Measurements from ENCODE around the gene TEDC2.

TEDC2 gene

DNA sequence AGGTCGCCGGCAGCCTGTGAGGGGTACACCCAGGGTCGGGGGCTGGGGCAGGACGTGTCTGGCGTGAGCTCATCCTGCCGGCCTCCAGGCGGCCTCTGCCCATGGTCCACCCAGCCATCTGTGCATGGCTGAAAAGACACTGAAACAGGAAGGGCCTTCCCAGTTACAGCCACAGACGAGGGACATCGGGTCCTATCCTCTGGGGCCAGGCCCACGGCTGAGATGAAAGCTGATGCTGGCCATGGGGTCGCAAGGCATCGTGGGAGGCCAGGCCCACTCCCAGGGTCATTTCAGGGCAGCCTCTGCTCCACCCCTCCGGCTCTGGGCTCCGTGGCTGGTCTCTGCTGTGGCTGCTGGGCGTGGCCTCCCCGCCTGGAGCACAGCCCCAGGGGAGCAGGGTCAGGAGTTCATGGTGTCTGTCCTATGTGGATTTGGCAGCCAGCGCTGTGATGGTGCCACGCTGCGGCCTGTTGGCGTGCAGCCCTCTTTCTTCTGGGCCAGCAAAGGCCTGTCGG lies 37.3 kb downstream of the TEDC2 start:
- no peak for DNase-seq

DNA sequence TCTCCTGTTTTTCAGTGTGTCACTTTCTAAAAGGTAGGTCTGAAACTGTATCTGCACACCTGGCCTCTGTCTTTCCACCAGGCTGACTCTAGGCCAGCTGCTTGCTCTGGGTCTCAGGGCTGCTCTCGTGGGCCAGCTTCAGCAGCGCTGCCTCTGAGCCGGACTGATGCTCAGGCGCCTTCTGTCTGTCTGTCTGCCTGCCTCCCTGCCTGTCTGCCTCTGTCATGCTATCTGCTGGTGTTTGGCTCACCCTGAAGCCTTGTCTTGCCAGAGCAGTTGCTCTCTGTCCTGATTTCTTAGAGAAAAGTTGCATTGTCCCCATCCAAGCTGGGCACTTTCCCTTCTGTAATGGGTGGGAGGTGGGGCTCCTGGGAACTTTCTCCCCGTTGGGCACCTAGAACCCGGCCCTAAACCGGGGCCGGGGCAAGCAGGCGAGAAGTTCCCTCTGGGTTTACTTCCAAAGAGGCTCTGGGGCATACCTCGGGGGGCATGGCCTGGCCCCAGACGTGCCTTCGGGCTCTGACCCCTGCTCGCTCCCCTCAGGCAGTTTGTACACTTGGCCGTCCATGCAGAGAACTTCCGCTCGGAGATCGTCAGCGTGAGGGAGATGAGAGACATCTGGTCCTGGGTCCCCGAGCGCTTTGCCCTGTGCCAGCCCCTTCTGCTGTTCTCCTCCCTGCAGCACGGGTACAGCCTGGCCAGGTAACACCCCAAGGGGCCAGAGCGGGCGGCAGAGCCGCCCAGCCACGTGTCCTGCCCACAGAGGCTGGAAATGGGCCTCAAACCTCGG lies 38.0 kb downstream of the TEDC2 start:
- DNase-seq = no peak

DNA sequence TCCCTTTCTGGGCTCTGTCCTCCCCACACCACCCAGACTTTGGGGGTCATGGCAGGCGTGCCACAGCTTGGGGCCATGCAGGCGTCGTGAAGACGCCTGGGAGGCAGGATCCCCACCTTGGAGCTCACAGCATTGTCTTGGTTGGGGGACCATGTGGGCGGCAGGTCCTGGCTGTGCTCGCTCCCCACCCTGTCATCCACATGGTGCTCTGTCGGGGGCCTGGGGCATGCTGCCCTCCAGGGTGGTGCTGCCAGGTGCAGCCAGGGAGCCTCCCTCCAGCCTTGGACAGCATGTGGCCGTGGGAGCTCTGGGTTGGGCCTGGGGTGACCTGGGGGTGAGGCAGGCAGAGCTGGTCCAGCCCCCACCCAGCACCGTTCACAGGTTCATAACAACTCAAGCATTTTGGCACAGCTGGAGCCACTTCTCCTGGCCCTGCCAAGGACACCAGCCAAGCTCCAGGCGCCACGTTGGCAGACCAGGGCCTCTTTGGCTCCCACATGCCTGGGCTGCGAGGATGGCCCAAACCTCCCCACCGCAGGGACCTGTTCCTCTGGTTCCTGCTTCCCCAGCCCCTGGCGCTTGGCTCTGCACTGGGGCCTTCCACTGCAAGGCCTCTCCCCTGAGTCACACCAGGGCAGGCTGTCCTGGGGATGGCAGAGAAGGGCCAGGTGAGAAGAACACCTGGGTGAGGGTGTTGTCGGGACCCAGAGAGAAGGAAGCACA lies 38.8 kb downstream of the TEDC2 start:
- DNase-seq = no peak

DNA sequence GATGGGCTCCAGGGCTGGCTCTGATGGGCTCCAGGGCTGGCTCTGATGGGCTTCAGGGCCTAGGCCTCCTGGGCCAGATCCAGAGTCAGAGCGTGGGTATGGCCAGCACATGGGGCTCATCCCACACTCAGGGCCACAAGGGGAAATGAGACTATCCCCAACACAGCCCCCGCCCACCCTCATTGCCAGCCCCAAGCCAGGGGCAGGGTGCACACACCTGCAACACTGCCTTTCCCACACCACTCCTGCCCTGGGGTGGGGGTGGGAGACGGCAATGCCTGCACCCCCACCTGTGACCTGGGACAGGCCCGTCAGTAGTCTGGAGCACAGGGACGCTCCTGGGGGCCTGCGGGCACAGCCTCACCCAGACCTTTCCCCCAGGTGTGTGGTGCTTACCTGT lies 39.5 kb downstream of the TEDC2 start:
- no peak for DNase-seq

DNA sequence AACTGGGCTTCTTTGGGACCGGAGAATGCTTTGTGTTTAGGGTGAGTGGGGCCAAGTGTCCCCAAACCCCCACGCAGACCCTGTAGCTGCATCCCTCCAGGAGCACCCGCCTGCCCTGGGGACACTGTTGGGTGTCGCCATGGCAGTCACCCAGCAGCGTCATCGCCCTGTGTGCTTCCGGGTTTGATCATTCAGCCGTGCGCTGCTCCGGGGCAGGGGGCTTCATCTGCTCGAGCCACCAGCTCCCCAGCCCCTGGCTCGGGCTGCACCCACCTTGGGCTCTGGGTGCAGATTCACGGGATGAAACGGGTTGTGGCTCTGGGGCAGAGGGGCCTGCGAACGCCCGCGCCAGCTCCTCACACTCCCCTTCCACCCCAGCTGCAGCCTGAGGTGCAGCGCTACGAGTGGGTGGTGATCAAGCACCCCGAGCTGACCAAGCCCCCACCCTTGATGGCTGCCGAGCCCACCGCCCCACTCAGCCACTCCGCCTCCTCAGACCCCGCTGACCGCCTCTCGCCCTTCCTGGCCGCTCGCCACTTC lies 40.1 kb downstream of the TEDC2 start:
- no peak for DNase-seq

DNA sequence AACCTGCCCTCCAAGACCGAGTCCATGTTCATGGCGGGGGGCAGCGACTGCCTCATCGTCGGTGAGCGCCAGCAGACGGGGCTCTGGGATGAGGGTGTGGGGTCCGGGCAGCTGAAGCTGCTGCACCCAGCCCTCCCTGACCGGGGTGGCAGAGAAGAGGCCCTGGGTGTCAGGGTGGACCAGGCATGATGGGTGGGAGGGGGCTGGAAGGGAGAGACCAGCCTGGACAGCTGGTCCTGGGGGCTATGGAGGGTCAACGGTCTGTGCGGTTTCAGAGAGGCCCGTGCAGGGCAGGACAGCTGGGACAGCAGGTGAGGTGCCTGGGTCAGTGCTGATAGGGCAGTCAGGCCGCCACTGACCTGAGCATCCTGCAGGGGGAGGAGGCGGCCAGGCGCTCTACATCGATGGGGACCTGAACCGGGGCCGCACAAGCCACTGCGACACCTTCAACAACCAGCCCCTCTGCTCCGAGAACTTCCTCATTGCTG lies 40.6 kb downstream of the TEDC2 start:
- DNase-seq = no peak

DNA sequence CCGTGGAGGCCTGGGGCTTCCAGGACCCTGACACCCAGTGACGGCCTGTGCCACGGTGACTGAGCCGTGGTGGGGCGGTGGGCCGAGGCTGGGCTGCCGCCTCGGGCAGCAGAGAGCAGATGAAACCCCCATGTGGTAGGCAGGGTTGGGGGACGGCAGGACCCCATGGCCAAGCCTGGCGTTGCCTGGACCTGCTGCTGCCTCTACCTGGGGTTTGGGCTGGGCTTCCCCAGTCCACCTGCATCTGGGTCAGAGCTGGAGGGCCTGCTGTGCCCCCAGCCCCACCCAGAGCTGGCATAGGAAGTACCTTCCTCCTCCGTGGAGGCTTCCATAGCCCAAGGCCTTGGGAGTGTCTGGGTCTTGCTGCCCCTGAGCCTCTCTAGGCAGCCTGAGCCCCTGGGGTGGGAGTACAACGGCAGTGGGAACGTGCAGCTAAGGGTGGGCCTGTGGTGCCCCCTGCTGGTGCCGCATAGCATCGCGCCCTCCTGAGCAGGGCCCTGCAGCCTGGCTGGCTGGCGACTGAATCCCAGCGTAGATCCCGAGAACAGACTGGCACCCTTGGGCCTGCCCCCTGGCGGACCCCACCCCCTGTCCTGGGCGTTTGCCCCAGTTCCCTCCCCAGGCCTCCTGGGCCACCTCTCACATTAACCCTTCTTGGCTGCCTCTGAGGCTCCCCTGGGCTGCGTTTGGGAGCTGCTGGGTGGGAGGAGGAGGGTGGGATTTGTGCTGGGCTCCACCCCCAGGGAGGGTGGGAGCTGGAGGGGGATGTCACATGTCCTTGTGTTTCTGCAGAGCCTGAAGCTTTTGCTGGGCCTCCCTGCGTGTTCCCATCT lies 41.2 kb downstream of the TEDC2 start:
- DNase-seq = peak; percentile 83

DNA sequence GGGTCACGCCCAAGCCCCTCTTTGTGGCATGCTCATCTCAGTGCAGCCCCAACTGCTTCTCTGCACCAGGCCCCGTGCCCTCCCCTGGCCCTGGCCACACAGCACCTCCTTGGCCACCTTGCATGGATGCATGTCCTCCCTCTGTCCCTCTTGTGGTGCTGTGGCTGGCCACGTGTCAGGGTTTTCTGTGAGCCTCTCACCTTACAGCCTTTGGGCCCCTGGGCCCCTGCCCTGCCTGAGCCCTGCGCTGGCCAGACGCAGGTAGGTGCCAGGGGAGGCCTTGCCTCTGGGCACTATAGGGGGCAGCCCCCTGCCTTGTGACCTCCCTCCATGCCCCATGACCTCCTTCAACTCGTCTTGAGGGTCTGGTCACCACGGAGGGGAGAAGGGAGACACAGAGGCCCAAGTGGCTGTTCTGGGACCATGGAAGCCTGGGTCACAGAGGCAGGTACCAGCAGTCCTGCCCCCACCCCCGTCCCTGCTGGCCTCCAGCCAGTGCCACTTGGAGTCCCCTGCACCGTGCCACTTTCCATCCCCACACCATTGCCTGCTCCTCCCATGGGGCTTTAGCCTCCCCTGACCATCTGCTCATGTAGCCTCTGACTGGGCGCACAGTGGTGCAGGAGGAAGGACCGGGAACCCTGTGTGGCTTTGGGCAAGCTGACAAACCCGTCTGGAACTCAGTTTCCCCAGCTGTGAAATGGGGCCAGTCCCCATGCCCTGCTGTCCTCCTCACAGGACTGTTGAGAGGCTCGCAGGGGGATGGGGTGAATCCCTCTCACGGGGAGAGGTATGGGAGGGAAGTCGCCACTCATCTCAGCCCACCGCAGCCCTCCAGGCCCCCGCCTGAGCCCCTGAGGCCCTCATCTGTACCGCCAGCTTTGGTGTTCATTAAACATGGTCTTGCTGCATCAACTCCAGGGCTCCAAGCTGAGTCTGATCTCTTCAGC lies 42.3 kb downstream of the TEDC2 start:
- DNase-seq = no peak

GRCh38 chr16:2505695-2506094 lies 45.8 kb downstream of the TEDC2 start:
- DNase-seq = no peak

- no peak for DNase-seq
Measured at GRCh38 chr16:2507052-2507659, 47.2 kb downstream of the TEDC2 start.

DNA sequence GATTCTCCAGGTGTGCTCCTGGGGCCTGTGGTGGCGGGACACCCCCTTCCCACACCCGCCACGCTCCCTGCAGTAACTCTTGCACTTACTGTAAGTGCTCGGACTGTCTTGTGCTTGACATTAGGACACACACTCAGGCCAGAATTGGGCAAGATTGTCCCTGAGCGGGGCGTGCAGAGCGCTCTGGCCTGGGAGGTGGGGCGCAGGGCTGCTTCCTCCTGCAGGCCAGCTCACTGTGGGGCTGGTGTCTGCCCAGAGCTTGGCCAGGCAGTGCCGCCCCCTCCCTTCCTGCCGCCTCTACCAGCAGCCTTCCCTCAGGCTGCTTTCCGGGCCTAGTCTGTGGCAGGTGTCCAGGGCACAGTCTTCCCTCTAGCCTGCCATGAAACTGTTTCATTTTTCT lies 47.8 kb downstream of the TEDC2 start:
- no peak for DNase-seq

DNA sequence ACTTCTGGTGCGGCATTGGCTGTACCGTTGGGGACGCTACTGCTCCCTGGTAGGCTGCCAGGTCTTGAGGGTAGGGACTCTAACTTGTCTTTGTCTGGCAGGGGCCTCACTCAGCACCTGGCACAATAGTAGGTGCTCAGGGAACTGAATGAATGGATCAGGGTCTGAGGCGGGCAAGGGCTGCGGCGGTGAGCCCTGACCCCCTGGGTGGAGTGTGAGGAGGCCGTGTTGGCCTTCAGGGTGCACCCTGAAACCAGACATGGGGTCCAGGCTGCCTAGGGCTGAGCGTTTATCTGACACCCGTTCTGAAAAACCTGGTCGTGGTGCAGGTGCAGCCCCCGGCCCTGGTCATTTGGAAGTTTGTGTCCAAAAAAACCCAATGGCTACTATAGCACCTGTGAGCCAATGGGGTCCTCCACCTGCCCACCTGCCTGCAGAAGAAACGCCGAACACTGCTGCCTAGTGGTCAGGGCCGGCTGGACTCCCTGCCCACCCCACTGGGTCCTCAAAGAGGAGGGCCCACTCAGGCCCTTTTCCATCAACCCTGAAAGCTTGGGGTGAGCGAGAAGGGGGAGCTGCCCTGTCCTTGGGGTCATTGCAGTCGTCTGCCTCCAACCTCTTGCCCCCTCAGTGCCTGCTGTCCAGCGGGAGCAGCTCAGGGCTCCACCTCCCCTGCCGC lies 49.0 kb downstream of the TEDC2 start:
- no peak for DNase-seq

DNA sequence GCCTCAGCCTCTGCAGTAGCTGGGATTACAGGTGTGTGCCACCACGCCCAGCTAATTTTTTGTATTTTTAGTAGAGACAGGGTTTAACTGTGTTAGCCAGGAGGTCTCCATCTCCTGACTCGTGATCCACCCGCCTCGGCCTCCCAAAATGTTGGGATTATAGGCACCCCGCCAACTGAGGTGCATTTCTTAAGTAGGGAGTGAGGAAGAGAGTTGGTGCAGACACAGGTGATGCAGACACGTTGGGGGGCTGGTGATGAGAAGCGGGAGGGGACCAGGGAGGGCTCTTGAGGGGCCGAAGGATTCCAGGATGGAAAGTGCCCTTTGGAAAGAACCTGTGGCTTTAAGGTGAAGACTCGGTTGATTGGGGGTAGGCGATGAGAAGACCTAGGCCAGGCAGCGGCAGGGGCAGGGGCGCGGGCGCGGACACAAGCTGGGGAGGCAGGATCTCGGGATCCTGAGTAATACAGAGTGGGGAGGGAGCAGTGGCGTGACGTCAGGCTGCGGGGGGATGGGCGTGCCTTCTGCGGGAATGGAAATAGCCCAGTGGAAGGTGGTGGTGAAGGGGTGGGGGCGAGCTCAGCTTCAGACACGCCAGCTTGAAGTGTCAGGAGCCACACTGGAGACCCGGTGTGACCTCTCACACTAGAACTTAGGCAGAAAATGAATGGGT lies 51.4 kb downstream of the TEDC2 start:
- DNase-seq = no peak

- DNase-seq = no peak
Measured at GRCh38 chr16:2511996-2512734, 52.3 kb downstream of the TEDC2 start.

- DNase-seq = peak; percentile 50
Measured at GRCh38 chr16:2512735-2513404, 53.0 kb downstream of the TEDC2 start.

GRCh38 chr16:2513405-2514332 lies 53.8 kb downstream of the TEDC2 start, which contains the start of gene ATP6V0C:
TSS of gene ATP6V0C (plus strand) at chr16:2513952. CDS start at chr16:2514104, 152 bp downstream.
- DNase-seq = peak; percentile 96
